ENCODE measurements around the gene NR2F1-AS1. TPM values are rescaled to one million over a fixed set of nuclear protein-coding genes. Genes with fewer than 3 reads are reported as not detected.

NR2F1-AS1 gene
- total and polyA plus RNA-seq, 2 of the 4 experiments (the other 2 are of a cell fraction) = 12.5 to 12.8 TPM

GRCh38 chr5:93517828-93518227 is 63.2 kb downstream of the NR2F1-AS1 start:
- no peak overlapping the region for H2AFZ ChIP-seq (replicated peaks; ENCODE audit: low read length, poor library complexity)
- H2BK120ac ChIP-seq (ENCODE audit: low read depth, low read length) = no peak overlapping the region
- dilution Hi-C loops (cut with HindIII; ENCODE audit: low sequenced_read_pairs, unreplicated experiment) (no loop called here), in situ Hi-C loops (cut with MboI; ENCODE audit: low sequenced_read_pairs) (no loop called here), intact Hi-C loops (cut with micrococcal nuclease) (no loop called here)
- H3K4ac ChIP-seq (ENCODE audit: low read depth, low read length) = no peak overlapping the region
- no peak overlapping the region for H3K18ac ChIP-seq (ENCODE audit: low read depth, low read length)
- no peak overlapping the region for H3K14ac ChIP-seq (replicated peaks; ENCODE audit: low read depth, low read length)
- H3K27me3 ChIP-seq (ENCODE audit: control insufficient read depth, insufficient read depth, low read length) = no peaks in the 10 kb centered on the region
- DNase-seq (no peak), ATAC-seq (ENCODE audit: low read depth) (no peak)
- no TSS peak for BruUV-seq (replicated peaks)
- H3K36me3 ChIP-seq (ENCODE audit: control insufficient read depth, insufficient read depth, low read length) = peaks cover 7% of the 10 kb centered on the region
- no peaks in the 10 kb centered on the region for H3K9me1 ChIP-seq (ENCODE audit: insufficient read depth, low read length)
- TF ChIP-seq FOS (IDR thresholded peaks at IDR 0.05; ENCODE audit: low read depth, low read length) (no peak), CHD1 (IDR thresholded peaks at IDR 0.05; ENCODE audit: low read depth, low read length) (no peak), POLR2A (IDR thresholded peaks at IDR 0.05; ENCODE audit: low read depth, low read length) (no peak), CEBPB (IDR thresholded peaks at IDR 0.05; ENCODE audit: low read depth, low read length) (no peak), SMC3 (IDR thresholded peaks at IDR 0.05; ENCODE audit: low read depth, low read length) (no peak), RAD21 (IDR thresholded peaks at IDR 0.05; ENCODE audit: low read length) (no peak), MAZ (IDR thresholded peaks at IDR 0.05; ENCODE audit: borderline replicate concordance, low read depth, low read length) (no peak), ELK1 (IDR thresholded peaks at IDR 0.05; ENCODE audit: borderline replicate concordance, low read depth, low read length) (no peak), CTCF (conservative IDR thresholded peaks at IDR 0.05; ENCODE audit: low read depth, low read length) (no peak), BHLHE40 (IDR thresholded peaks at IDR 0.05; ENCODE audit: low read depth, low read length) (no peak), RCOR1 (IDR thresholded peaks at IDR 0.05; ENCODE audit: insufficient replicate concordance, low read length) (no peak), RFX5 (IDR thresholded peaks at IDR 0.05; ENCODE audit: low read depth, low read length) (no peak), MXI1 (IDR thresholded peaks at IDR 0.05; ENCODE audit: borderline replicate concordance, low read depth, low read length) (no peak), USF2 (IDR thresholded peaks at IDR 0.05; ENCODE audit: low read depth, low read length) (no peak), NFE2L2 (IDR thresholded peaks at IDR 0.05; ENCODE audit: low read depth, low read length) (no peak), MAFK (IDR thresholded peaks at IDR 0.05; ENCODE audit: low read depth, low read length) (no peak)
- no peak overlapping the region for H2BK15ac ChIP-seq (ENCODE audit: low read depth, low read length)
- no peak overlapping the region for H2BK5ac ChIP-seq (ENCODE audit: low read depth, low read length, poor library complexity, severe bottlenecking)
- H4K91ac ChIP-seq (ENCODE audit: insufficient read depth, low read depth, low read length) = no peak overlapping the region
- H2AK5ac ChIP-seq (ENCODE audit: low read depth, low read length) = no peak overlapping the region
- no peak overlapping the region for H4K8ac ChIP-seq (ENCODE audit: low read depth in 2 of 2, low read length in 2 of 2)
- peaks cover 8% of the 10 kb centered on the region for H3K9me3 ChIP-seq (ENCODE audit: control insufficient read depth, insufficient read depth, low read length)
- H3K4me3 ChIP-seq (ENCODE audit: insufficient read depth, low read depth, low read length) = no peak overlapping the region
- no peak overlapping the region for H3K56ac ChIP-seq (ENCODE audit: extremely low read depth, insufficient read depth, low read length)
- no peak overlapping the region for H3K27ac ChIP-seq (ENCODE audit: insufficient read depth, low read length)
- H2AK9ac ChIP-seq (replicated peaks; ENCODE audit: low read depth, low read length, poor library complexity) = no peak overlapping the region
- peaks cover 1% of the 10 kb centered on the region; the same call in 1 of the 2 replicates for H3K4me1 ChIP-seq (ENCODE audit: control insufficient read depth, insufficient read depth, low read length)
- no peak overlapping the region for H2BK20ac ChIP-seq (ENCODE audit: low read depth, low read length)
- H4K5ac ChIP-seq (ENCODE audit: low read depth, low read length) = no peak overlapping the region
- H3K4me2 ChIP-seq (ENCODE audit: low read depth, low read length) = no peak overlapping the region
- H3K79me1 ChIP-seq (ENCODE audit: low read depth in 1 of 2, low read length in 2 of 2) = peaks cover 5 to 23% of the 10 kb centered on the region in 2 experiments; a peak in 3 of 4 replicates
- H4K20me1 ChIP-seq (ENCODE audit: insufficient read depth, low read length) = no peaks in the 10 kb centered on the region
- H3K23ac ChIP-seq (ENCODE audit: low read depth, low read length) = no peak overlapping the region
- CTCF ChIA-PET = no interaction called here
- no peak overlapping the region for H3K9ac ChIP-seq (ENCODE audit: low read depth, low read length)
- POLR2A ChIA-PET (ENCODE audit: unreplicated experiment) = no interaction called here

All from IMR-90 (cell line).